HG02885 (cell line): ENCODE data around the gene ZDHHC23.

ENCODE experiments used
- ATAC-seq: cut with Tn5 transposase; IDR thresholded peaks from one replicate; pipeline ENCODE4 v1.9.1; 2021; ENCODE audit warnings: mild to moderate bottlenecking; ENCODE audit not compliant: unreplicated experiment, poor library complexity

ZDHHC23 gene

GRCh38 chr3:113947372-113948014, at the start of gene ZDHHC23:
TSS of gene ZDHHC23 (plus strand) at chr3:113948013. CDS start at chr3:113948803, 790 bp downstream.
- peak; percentile 79 for ATAC-seq

- ATAC-seq = no peak
These were observed 48.9 kb upstream of the ZDHHC23 start for GRCh38 chr3:113898892-113899291.

GRCh38 chr3:113906568-113907140, 41.2 kb upstream of the ZDHHC23 start:
- no peak for ATAC-seq

- no peak for ATAC-seq
These were observed 39.7 kb upstream of the ZDHHC23 start for GRCh38 chr3:113908133-113908532.

GRCh38 chr3:113910966-113911365, 36.8 kb upstream of the ZDHHC23 start:
- no peak for ATAC-seq

- peak; percentile 97 for ATAC-seq
These were observed 35.1 kb upstream of the ZDHHC23 start for GRCh38 chr3:113912552-113913236.

GRCh38 chr3:113914646-113915045, 33.2 kb upstream of the ZDHHC23 start:
- ATAC-seq = no peak

- no peak for ATAC-seq
These were observed 20.3 kb upstream of the ZDHHC23 start for GRCh38 chr3:113927556-113927955.

GRCh38 chr3:113946831-113947230, 982 bp upstream of the ZDHHC23 start:
- no peak for ATAC-seq

GRCh38 chr3:113948015-113948917, 453 bp downstream of the ZDHHC23 start:
- ATAC-seq = peak; percentile 51

- ATAC-seq = no peak
These were observed 5.1 kb downstream of the ZDHHC23 start for GRCh38 chr3:113952921-113953320.

- ATAC-seq = no peak
These were observed 5.9 kb downstream of the ZDHHC23 start for GRCh38 chr3:113953677-113954076.

- ATAC-seq = no peak
These were observed 6.4 kb downstream of the ZDHHC23 start for GRCh38 chr3:113954091-113954685.

GRCh38 chr3:113963879-113964278, 16.1 kb downstream of the ZDHHC23 start:
- ATAC-seq = no peak

GRCh38 chr3:113966172-113966571, 18.4 kb downstream of the ZDHHC23 start:
- no peak for ATAC-seq

- no peak for ATAC-seq
These were observed 21.2 kb downstream of the ZDHHC23 start for GRCh38 chr3:113968986-113969385.

- no peak for ATAC-seq
These were observed 30.0 kb downstream of the ZDHHC23 start for GRCh38 chr3:113977822-113978221.

- no peak for ATAC-seq
These were observed 32.1 kb downstream of the ZDHHC23 start for GRCh38 chr3:113979916-113980315.

- no peak for ATAC-seq
These were observed 34.0 kb downstream of the ZDHHC23 start for GRCh38 chr3:113981803-113982202.

- ATAC-seq = no peak
These were observed 35.7 kb downstream of the ZDHHC23 start for GRCh38 chr3:113983544-113983943.
